GM13977 (cell line): Measurements from ENCODE around the gene ALDOA.

Experiments used
- DNase-seq: peaks from one replicate; pipeline ENCODE4 v3.0.0; 2012; ENCODE audit warnings: low spot score
- in situ Hi-C: fragments of 300-500 bp; cut with MboI; formaldehyde crosslinking; loops from one replicate; pipeline ENCODE4 v1.12.0; 2022; ENCODE audit warnings: low sequenced_read_pairs, low pct_unique_long_range_greater_than_20kb, mixed read lengths, inconsistent platforms; ENCODE audit not compliant: unreplicated experiment
- TF ChIP-seq, protein P1 (sequence below): IDR thresholded peaks from 2 replicates; pipeline ENCODE4 v1.5.1; 2012; ENCODE audit warnings: mild to moderate bottlenecking, control low read depth; ENCODE audit not compliant: insufficient read depth; ENCODE audit errors: extremely low read depth, missing control alignments

ALDOA gene

DNA sequence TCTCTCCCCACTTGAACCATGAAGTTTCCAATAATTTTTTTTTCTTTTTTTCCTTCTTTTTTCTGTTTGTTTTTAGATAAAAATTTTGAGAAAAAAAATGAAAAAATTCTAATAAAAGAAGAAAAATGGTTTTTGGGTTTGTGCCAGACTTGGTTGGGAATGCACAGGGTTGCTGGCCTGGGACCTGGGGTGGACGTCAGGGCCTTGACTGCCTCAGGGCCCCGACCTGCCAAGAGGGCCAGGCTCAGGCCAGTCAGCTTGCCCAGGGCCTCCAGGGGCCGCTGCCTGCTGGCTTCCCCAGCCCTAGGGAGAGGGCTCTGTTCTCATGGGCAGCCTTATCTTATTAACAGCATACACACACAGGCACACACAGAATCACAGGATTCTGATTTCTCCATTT, 19.7 kb downstream of the ALDOA start:
- in situ Hi-C loops = no loop called here
- TF ChIP-seq, protein P1, sequence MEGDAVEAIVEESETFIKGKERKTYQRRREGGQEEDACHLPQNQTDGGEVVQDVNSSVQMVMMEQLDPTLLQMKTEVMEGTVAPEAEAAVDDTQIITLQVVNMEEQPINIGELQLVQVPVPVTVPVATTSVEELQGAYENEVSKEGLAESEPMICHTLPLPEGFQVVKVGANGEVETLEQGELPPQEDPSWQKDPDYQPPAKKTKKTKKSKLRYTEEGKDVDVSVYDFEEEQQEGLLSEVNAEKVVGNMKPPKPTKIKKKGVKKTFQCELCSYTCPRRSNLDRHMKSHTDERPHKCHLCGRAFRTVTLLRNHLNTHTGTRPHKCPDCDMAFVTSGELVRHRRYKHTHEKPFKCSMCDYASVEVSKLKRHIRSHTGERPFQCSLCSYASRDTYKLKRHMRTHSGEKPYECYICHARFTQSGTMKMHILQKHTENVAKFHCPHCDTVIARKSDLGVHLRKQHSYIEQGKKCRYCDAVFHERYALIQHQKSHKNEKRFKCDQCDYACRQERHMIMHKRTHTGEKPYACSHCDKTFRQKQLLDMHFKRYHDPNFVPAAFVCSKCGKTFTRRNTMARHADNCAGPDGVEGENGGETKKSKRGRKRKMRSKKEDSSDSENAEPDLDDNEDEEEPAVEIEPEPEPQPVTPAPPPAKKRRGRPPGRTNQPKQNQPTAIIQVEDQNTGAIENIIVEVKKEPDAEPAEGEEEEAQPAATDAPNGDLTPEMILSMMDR = no peak
- no peak for DNase-seq

DNA sequence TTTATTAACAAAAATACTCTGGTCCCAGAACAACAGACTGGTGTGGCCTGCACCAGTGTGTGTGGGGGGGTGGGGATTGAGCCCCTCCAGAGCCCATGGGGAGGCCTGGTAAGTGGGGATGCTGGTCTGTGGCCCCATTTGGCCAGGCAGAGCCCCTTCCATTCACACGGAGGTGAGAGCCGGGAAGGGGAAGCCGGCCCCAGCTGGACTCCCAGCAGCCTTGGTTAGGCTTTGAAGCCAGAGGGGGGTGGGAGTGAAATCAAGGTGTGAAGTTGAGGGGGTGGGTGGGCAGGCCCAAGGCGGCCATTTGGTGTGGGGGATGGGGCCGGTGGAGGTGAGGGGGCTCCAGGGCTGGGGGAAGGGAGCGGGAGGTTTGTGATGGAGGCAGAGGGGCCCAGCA, 20.3 kb downstream of the ALDOA start:
- DNase-seq = no peak
- in situ Hi-C loops = no loop called here
- TF ChIP-seq, protein P1 = no peak

DNA sequence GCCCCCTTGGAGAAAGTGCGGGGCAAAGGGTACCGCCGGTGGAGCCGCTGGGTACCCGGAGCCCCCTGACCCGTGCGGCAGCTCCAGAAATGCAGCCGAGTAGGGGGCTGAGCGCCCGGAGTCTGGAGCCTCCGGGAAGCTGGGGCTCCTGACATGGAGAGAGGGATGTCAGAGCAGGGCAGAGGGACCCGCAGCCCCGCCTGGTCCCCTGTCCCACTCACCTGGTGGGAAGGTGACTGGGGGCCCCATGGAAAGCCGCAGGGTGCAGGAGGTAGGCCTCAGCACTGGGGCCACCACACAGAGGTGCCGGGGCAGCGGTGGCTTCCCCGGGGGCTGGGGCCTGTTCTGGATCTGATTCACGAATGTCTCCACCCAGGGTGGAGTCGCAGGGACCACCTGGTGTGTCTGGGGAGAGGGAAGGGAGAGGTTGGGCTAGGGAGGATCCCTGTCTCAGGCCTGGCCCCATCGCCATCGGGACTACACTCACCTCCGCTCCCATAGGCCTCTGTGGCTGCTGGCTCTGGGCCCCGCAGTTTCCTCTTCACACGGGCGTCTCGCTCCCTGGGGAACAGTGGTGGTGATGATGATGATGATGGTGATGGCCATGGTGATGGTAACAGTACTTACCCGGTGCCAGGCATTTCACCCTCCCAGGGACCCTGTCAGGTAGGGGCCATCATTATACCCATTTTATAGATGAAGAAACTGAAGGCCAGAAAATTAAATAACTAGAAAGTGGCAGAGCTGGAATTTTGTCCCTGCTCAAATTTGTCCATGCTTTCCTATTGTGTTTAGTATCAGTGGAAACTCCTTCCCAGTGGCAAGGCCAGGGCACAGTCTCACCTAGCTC, 21.0 kb downstream of the ALDOA start:
- DNase-seq = no peak
- TF ChIP-seq, protein P1 = no peak
- in situ Hi-C loops = no loop called here

DNA sequence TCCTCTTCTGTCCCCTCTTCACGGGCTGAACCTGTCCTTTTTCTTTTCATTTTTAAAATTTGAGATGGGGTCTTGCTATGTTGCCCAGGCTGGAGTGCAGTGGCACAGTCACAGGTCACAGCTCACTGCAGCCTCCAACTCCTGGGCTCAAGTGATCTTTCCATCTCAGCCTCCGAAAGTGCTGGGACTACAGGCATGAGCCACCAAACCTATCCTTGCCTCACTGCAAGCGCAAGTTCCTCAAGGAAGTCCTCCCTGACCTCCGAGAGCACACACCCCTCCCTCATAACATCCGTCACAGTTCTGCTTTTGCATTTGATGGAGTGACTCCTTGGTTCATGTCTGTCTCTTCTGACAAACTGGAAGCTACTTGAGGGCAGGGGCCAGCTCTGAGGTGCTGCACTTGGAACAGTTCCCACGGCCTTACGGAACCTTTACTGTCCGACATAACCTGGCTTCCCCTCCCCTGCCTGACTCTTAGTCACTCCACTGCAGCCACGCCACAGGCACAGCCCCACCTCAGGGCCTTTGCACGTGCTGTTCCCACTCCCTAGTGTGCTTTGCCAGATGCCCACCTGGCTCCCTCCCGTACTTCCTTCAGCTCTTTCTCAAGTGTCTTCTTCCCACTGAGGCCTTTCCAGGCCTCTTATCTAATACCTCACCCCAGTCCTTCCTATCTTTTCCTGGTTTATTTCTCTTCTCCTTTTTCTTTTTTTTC, 21.8 kb downstream of the ALDOA start:
- no peak for DNase-seq
- TF ChIP-seq, protein P1 = no peak
- in situ Hi-C loops = no loop called here

DNA sequence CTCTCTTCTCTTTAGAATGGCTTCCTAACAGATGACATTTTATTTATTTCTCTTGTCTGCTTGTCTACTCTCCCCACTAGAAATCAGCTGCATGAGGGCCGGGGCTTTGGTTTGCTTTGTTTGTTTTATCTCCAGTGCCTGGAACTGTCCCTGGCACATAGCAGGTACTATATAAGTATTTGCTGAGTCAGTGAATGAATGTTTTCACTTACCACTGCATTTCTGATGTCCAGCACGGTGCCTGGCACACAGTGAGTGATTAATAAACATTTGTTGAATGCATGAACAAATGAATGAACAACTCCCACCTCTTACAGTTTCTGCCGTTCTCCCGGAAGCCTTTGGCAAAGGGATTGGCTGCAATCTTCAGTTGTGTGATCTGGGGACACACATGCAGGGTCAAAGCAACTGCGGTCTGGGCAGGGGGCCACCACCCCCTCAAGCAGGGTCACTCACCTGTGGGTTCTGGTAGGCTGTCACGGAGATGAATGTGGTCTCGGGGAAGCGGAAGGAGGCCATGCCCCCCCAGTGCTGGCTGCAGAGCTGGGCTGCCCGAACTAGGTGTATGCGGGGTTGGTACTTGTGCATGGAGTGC, 22.8 kb downstream of the ALDOA start:
- TF ChIP-seq, protein P1 = no peak
- in situ Hi-C loops = no loop called here
- DNase-seq = no peak

DNA sequence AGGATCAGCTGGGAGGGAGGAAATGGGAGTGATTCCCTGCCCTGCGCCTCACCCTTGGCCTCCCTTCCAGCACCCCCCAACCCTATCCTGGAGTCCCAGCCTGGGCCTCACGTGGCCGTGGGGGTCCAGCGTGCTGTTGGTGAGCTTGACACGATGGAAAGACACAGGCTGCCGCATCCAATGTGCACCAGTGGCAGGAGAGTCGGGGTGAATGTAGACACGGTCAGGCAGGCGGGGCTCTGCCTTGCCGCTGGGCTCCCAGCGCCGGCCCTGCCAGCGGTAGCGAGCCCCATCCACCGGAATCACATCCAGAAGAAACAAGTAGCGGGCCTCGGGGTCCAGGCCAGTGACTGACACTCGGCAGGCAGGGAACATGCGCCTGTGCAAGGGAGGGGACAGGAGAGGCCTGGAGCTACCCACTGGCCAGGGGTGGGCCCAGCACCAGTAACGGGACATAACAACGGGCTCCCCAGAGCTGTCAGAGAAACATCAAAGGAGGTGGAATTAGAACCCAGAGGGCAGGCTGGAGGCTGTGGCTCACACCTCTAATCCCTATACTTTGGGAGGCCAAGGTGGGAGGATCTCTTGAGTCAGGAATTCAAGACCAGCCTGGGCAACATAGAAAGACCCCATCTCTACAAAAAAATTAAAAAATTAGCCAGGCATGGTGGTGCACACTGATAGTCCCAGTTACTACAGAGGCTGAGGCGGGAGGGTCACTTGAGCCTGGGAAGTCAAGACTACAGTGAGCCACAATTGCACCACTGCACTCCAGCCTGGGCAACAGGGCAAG, 23.5 kb downstream of the ALDOA start:
- in situ Hi-C loops = no loop called here
- TF ChIP-seq, protein P1 = no peak
- DNase-seq = no peak
